ENCODE measurements around the gene LAMA3.

GRCh38 chr18:23684515-23685197 lies 4.6 kb upstream of the LAMA3 start:
- no peak for TF ChIP-seq YY1 (IDR thresholded peaks at IDR 0.05; ENCODE audit: low read depth)
- TF ChIP-seq CTCF (IDR thresholded peaks at IDR 0.05) = no peak
- peak; percentile 23; the same call in 1 of the 2 replicates for TF ChIP-seq FOSL2 (IDR thresholded peaks at IDR 0.05; ENCODE audit: borderline replicate concordance, low read depth)
- no peak for TF ChIP-seq SIN3A (IDR thresholded peaks at IDR 0.05; ENCODE audit: borderline replicate concordance, low read depth, low read length)
- no peak for TF ChIP-seq USF2 (IDR thresholded peaks at IDR 0.05; ENCODE audit: borderline replicate concordance, low read depth, low read length)

All from SK-N-SH (cell line).